DMS 273 treated with DMSO at 0.1 percent for 48 hours (cell line): ENCODE results near the gene LIN7A.

Experiments used
- DNase-seq: peaks from one replicate; lab custom pipeline; 2025; lab: John Stamatoyannopoulos, UW

LIN7A gene, protein sequence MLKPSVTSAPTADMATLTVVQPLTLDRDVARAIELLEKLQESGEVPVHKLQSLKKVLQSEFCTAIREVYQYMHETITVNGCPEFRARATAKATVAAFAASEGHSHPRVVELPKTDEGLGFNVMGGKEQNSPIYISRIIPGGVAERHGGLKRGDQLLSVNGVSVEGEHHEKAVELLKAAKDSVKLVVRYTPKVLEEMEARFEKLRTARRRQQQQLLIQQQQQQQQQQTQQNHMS

DNA sequence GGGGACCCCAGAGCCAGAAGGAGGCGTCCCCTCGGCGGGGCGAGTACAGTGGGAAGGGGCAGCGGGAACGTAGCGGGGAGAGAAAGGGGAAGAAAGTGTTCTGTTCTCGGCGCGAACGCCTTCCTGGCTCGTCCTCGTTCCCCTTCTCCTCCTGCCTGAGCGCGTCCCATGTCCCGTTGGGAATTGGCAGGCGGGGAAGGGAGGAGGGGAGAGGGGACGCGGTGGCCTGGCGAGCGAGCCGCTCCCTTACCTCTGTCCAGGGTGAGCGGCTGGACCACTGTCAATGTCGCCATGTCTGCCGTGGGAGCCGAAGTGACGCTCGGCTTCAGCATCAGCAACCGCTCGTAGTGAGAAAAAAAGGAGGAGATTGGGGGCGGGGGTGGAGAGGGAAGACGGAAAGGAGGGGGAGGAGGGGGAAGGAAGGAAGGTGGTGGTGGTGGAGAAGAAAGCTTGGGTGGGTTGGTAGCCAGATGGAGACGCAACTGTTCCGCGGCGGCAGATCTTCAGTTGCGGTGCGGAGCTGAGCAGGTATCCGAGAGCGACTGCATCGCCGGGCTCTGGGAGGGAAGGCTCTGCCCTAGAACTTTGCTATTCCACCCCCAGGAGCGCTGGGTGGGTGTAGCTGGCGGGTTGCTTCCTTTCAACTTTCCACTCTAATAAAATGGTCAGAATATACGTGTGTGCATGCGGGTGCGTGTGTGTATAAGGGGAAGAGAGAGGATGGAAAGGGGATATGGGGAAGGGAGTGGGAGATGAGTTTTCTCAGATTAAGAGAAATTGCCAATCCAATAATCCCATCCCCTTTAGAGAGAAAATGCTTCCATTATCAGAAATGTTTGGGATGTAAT, at the start of gene LIN7A:
TSS of gene LIN7A (minus strand) at position 544 of the 848 bp plus-strand sequence. CDS start at position 332, 212 bp downstream.
- peak; percentile 43 for DNase-seq

DNA sequence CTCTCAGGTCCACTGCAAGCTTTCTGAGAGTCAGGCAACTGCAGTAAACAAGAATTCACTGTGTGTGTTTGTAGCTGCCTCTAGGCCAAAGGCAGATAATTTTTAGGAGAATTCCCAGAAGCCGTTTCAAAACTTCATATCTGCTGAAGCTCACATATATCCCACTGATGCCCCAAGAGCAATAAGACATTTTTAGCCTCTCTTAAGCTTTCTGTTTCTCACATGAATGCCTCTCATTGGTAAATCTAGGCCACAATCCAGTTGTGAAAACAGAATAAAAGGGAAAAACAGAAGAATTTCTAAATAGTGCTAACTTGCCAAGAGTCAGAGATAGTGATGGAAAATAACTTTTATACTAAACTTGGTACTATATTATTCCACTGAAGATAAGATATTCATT, 48.5 kb upstream of the LIN7A start:
- DNase-seq = no peak

- no peak for DNase-seq
Observed at GRCh38 chr12:80979816-80980215, 42.1 kb upstream of the LIN7A start.

- DNase-seq = no peak
Observed at GRCh38 chr12:80979251-80979650, 41.5 kb upstream of the LIN7A start.

- DNase-seq = no peak
Observed at GRCh38 chr12:80977346-80977745, 39.6 kb upstream of the LIN7A start.

DNA sequence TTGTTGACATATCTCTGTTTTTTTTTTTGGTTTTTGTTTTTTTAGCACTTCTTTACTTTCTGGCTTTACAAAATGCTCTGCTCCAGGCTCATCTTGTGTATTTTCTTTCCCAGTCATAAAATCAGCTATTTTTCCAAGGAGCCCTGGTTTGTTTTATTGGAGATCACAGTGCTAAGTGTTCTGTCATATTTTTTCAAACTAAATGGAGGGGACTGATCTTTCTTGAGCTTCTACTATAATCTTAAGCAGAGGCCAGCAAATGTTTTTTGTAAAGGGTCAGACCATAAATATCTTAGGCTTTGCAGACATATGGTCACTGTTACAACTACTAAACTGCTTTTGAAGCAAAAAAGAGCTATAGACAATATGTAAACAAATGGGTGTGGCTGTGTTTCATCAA, 30.6 kb upstream of the LIN7A start:
- DNase-seq = no peak

- DNase-seq = no peak
Observed at GRCh38 chr12:80967565-80967964, 29.8 kb upstream of the LIN7A start.

DNA sequence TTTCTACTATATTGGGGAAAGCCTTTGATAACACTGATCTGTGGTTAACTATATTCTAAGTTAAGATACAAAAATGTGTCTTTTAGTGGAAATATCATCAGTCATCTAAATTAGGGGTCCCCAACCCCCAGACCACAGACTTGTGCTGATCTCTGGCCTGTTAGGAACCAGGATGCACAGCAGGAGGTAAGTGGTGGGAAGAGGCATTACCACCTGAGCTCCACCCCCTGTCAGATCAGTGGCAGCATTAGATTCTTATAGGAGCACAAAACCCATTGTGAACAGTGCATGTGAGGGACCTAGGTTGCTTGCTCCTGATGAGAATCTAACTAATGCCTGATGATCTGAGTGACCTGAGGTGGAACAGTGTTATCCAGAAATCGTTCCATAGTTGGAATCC, 28.3 kb upstream of the LIN7A start:
- no peak for DNase-seq

DNA sequence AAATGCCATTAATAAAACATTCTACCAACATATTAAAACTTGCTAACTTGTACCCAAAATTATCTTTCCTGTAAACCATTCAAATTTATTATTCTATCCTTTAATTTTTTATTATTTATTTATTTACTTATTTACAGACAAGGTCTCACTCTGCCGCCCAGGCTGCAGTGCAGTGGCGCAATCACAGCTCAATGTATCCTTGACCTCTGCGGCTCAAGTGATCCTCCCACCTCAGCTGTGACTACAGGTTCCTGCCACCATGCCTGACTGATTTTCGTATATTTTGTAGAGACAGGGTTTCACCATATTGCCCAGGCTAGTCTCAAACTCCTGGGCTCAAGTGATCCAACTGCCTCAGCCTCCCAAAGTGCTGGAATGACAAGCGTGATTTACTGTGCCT, 20.4 kb upstream of the LIN7A start:
- DNase-seq = no peak

DNA sequence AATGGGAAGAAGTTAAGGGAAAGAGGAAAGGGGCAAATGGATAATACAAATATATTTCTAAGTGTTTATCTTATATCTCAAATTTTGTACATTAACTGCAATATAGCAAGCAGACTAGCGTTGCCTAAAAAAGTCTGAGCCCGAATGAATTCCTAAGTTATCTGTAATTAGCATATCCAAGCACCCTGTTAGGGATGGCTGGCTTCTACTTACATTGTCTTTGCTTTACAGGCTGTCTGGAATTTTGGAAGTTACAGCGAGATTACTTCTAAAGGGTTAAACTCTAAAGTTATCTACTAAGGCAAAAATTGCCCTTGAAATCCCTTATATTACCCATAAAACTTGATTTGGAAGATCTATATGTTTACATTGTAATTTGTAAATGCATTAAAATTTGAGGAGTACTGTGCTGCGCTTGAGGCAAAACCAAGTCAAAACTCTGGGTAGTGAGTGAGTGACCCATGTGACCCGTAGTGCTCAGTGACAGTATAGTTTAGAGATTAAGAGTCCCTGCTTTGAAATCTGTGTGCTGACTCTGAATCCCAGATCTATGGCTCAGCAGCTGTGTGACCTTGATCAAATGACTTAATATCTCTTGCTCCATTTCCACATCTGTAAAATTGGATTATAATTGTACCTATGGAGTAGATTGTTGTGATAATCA, 17.3 kb upstream of the LIN7A start:
- no peak for DNase-seq

DNA sequence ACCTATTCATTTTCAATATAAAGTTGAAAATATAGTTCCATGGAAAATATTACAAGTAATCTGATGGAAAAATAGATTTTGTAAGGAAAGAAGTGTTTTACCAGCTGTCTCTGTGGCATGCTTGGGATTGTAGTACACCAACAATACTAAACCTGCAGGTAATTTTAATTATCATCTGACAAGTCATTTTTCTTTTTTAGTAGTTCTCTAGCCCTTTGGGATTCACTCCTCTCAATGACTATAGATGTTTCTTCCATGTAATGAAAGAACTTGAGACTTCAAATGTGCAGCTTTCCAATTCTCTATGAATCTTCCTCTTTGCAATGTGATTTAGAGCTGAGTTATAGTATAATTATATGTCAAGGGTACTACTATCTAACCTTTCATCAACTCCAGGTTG, 14.7 kb upstream of the LIN7A start:
- DNase-seq = no peak

DNA sequence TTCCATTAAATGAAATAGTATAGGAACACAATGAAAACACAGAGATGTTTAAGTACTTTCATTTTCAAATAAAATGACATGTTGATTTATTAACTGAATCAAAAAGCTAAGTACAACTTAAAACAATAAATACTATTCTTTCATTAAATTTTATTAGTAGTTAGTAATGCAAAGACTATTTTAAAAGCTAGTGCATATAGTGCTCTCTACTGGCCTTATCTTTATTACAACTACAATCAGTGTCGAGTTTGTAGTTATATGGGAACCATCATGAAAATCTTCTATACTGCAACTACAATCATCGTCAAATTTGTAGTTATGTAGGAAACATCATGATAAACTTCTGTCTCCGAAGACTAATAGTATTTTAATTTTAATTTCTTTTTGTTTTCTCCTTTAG, 8.9 kb upstream of the LIN7A start:
- DNase-seq = no peak

DNA sequence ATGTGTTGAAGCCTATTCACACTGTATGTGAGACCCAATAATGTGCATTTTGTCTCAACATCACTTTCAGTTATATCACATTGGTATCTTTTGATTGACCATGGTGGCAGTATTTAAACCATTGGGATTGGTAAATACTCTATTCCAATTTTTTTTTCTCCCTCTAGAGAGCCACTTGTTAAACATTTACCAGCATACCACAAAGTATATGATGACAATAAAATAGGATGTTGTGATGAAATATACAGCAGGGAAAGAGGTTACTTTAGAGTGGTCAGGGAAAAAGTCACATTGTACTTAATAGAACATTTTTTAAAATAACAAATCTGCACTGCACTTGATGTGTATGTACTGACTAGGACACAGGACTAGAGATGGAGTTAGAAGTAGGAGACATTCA, 5.6 kb upstream of the LIN7A start:
- no peak for DNase-seq

DNA sequence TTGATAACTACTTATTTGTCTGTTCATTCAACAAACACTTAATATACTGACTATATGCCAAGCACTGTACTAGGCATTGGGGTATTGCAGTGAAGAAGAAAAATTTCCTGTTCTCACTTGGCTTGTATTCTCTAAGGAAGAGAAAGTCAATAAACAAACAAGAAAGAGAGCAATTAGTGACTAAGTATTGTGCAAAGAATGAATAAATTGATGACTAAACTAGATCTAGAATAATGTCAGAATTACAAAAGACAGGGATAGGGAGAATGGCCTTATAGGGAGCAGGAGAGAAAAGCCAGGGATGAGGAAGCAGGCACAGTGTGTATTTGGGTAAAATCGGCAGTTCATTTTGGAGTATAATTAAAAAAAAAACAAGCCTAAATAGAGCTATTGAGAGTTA, 4.2 kb upstream of the LIN7A start:
- no peak for DNase-seq

GRCh38 chr12:80939231-80939950, 1.7 kb upstream of the LIN7A start:
- DNase-seq = no peak

DNA sequence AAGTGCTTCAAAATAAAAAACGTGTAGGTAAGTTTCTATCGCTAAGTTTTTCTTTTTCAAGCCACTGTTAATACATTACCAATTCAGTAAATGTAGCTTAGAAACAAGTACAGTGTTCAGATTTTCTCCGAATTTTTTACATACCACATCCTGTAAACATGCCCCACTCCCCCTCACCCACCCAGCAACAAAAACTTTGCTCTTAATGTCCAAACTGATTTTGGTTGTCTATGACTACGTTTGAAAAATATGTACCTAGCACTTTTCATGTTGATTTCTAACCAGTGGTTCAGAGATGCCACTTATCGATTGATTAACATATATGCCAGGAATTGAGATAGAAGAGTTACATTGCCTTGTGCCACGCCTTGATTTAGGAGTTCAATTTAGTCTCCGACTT, 663 bp upstream of the LIN7A start:
- no peak for DNase-seq

DNA sequence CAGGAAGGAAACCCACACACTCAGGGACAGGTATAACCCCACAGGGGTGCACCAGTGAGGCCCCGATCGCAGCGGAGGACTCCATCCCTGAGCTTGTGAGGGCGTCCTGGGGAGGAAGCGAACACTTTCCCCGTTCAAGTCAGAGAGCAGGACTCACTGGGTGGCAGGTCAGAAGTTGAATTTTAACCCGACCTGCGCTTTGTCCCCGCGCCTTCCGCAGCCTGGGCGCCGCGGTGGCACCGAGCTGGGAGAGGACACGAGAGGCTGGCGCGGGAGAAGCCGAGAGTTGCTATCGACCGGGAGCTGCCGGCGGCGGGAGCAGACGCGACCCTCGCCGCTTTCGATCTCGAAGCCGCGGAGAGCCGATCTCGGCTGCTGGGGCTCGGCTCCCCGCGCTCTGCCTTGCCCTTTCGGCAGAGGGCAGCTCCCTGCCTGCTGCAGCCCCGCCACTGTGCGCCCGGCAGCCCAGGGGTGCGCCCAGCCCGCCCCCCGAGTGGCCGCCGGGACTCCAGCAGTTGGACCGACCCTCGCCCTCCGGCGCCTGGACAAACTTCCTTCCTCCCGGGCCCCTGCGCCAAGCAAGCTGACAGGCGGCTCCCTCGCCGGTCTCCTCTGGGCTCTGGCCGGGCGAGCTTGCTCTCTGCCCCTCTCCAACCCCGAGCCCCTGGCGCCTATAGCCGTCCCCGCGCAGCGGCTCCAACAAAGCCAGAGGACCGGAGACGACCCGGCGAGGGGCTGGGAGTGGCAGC, 918 bp downstream of the LIN7A start:
- DNase-seq = no peak

- no peak for DNase-seq
Observed at GRCh38 chr12:80936353-80936641, 1.4 kb downstream of the LIN7A start.

- DNase-seq = no peak
Observed at GRCh38 chr12:80935111-80935510, 2.6 kb downstream of the LIN7A start.

DNA sequence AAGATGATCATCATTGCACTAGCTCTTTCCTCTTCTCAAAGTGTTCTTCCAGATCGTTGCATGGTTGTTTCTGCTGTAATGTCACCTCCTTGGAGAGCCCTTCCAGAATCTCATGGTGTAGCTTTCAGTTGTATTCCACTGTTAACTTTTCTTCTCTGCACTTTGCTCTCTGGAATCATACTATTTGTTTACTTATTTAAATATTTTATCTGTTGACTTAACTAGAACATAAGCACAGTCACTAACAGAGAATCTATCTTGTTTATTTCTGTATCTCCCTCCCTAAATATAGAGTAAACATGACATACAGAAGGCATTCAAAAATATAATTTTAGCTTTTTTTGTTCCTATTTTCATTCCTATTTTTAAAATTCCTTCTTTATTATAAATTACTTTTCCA, 11.8 kb downstream of the LIN7A start:
- DNase-seq = no peak

GRCh38 chr12:80925237-80925636, 12.5 kb downstream of the LIN7A start:
- no peak for DNase-seq

- no peak for DNase-seq
Observed at GRCh38 chr12:80924437-80924836, 13.3 kb downstream of the LIN7A start.
